Type B pancreatic cell (in vitro differentiated cells): Measurements from ENCODE around the gene CIC. TPM values are rescaled to one million over a fixed set of nuclear protein-coding genes. Genes with fewer than 3 reads are reported as not detected.

ENCODE experiments used
- DNase-seq: peaks from one replicate; pipeline ENCODE4 v3.0.0; 2021; ENCODE audit warnings: mixed read lengths; ENCODE audit not compliant: unreplicated experiment; ENCODE audit errors: extremely low spot score
- H3K27ac Mint-ChIP-seq: 2 replicates; pipeline ENCODE4 v1.8.0; 2021; ENCODE audit warnings: mild to moderate bottlenecking, mixed read lengths
- H3K27me3 Mint-ChIP-seq: 2 replicates; pipeline ENCODE4 v1.8.0; 2021; ENCODE audit warnings: mixed read lengths
- H3K36me3 Mint-ChIP-seq: 2 replicates; pipeline ENCODE4 v1.8.0; 2021; ENCODE audit warnings: mixed read lengths
- H3K4me1 Mint-ChIP-seq: one replicate; pipeline ENCODE4 v1.8.0; 2021; ENCODE audit warnings: mixed read lengths; ENCODE audit not compliant: unreplicated experiment
- H3K4me3 Mint-ChIP-seq: 2 replicates; pipeline ENCODE4 v1.8.0; 2021; ENCODE audit warnings: mild to moderate bottlenecking, mixed read lengths
- H3K9me3 Mint-ChIP-seq: 2 replicates; pipeline ENCODE4 v1.8.0; 2021; ENCODE audit warnings: mixed read lengths
- CTCF ChIP-seq: fragments of 200-600 bp; sonication (generic); conservative IDR thresholded peaks from 2 replicates; pipeline ENCODE4 v1.5.0; 2021; ENCODE audit warnings: antibody characterized with exemption, mild to moderate bottlenecking
- total RNA-seq: library from RNA; stranded (reverse); gene quantifications from 2 replicates; pipeline ENCODE4 v1.2.1, GENCODE V29; 2021; ENCODE audit warnings: low replicate concordance

CIC gene
- total RNA-seq, 1 donor from 2014 or later, result 70.3 TPM

- DNase-seq, result no peak
- Mint-ChIP-seq H3K4me1 (peaks cover 41% of the 10 kb centered on the region), H3K36me3 (no peaks in the 10 kb centered on the region), H3K27me3 (no peaks in the 10 kb centered on the region), H3K27ac (peak overlapping the region; percentile 99), H3K9me3 (no peaks in the 10 kb centered on the region), H3K4me3 (peak overlapping the region; percentile 98)
- no peak for TF ChIP-seq CTCF
Observed at GRCh38 chr19:42245231-42245630, 23.8 kb upstream of the CIC start.

GRCh38 chr19:42246143-42246921 is 22.7 kb upstream of the CIC start:
- H3K27me3 Mint-ChIP-seq, result no peaks in the 10 kb centered on the region
- no peak for DNase-seq
- H3K36me3 Mint-ChIP-seq, result no peaks in the 10 kb centered on the region
- H3K4me3 Mint-ChIP-seq, result peak overlapping the region; percentile 71
- peaks cover 34% of the 10 kb centered on the region for H3K4me1 Mint-ChIP-seq
- H3K27ac Mint-ChIP-seq, result peak overlapping the region; percentile 67
- no peaks in the 10 kb centered on the region for H3K9me3 Mint-ChIP-seq
- peak; percentile 56 for TF ChIP-seq CTCF

- Mint-ChIP-seq H3K4me3 (no peak overlapping the region), H3K9me3 (no peaks in the 10 kb centered on the region), H3K27me3 (no peaks in the 10 kb centered on the region), H3K27ac (peak overlapping the region; percentile 67), H3K4me1 (peaks cover 36% of the 10 kb centered on the region), H3K36me3 (no peaks in the 10 kb centered on the region)
- TF ChIP-seq CTCF, result no peak
- no peak for DNase-seq
Observed at GRCh38 chr19:42246922-42247639, 22.0 kb upstream of the CIC start.

- no peak for TF ChIP-seq CTCF
- no peak overlapping the region for H3K4me3 Mint-ChIP-seq
- peaks cover 39% of the 10 kb centered on the region for H3K4me1 Mint-ChIP-seq
- no peaks in the 10 kb centered on the region for H3K27me3 Mint-ChIP-seq
- no peak for DNase-seq
- H3K36me3 Mint-ChIP-seq, result peaks cover 2% of the 10 kb centered on the region
- H3K27ac Mint-ChIP-seq, result no peak overlapping the region
- H3K9me3 Mint-ChIP-seq, result no peaks in the 10 kb centered on the region
Observed at GRCh38 chr19:42247640-42248199, 21.3 kb upstream of the CIC start.

- peaks cover 3% of the 10 kb centered on the region for H3K36me3 Mint-ChIP-seq
- peaks cover 37% of the 10 kb centered on the region for H3K4me1 Mint-ChIP-seq
- DNase-seq, result no peak
- H3K27ac Mint-ChIP-seq, result no peak overlapping the region
- TF ChIP-seq CTCF, result no peak
- H3K27me3 Mint-ChIP-seq, result no peaks in the 10 kb centered on the region
- H3K4me3 Mint-ChIP-seq, result no peak overlapping the region
- H3K9me3 Mint-ChIP-seq, result no peaks in the 10 kb centered on the region
Observed at GRCh38 chr19:42248270-42249148, 20.5 kb upstream of the CIC start.
